HG03439 (cell line): ENCODE measurements around the gene ZDHHC11.
"Not testable (repeated sequence)": the region's sequence is repeated elsewhere in the genome, so short reads cannot be mapped to it uniquely, and the experiment has no call there.

ENCODE experiments used
- ATAC-seq: cut with Tn5 transposase; IDR thresholded peaks from one replicate; pipeline ENCODE4 v1.9.1; 2021; ENCODE audit warnings: mild to moderate bottlenecking, moderate library complexity; ENCODE audit not compliant: unreplicated experiment

ZDHHC11 gene

DNA sequence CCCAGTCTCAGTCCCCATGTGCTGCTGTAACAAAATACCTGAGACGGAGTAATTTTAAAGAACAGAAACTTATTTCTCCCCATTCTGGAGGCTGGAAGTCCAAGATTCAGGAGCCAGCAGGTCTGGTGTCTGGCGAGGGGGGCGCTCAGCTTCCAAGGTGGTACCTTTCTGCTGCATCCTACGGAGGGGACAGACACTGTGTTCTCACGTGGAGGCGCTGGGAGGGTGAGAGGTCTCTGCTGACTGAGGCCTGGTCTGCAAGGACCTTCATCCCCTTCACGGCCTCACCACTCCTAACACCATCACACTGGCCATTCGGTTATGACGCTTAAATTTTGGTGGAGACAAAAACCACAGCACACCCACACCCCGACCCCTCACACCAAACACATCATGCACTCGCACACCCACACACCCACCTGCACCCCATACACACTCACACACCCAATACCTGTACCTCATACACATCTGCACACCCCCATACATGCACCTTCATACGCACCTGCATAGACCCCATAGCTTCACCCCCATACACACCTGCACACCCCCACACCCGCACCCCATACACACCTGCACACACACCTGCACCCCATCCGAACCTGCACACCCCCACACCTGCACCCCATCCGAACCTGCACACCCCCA lies 9.8 kb upstream of the ZDHHC11 start:
- ATAC-seq: no peak

DNA sequence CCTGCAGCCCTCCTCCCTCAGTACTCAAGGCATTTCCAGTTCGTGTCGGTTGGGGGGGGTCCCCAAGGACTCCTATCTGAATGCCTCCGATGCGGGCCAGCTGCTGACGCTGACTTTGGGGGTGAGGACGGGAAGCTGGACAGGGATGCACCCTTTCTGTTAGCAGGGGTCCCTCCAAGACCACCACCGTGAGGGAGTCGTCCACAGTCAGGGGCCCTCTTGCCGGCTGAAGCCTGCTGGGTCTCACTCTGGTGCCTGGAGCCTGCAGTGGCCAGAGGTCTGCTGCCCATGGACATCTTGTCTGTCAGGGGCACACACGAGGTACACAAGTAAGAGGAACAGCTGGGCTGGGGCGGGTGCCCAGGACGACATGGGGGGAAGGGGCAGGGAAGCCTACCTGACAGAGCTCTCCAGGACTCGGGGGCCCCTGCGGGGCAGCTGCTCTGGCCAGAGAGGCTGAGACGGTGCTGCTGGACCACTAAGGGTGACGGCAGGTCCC lies 9.1 kb upstream of the ZDHHC11 start:
- ATAC-seq: no peak

DNA sequence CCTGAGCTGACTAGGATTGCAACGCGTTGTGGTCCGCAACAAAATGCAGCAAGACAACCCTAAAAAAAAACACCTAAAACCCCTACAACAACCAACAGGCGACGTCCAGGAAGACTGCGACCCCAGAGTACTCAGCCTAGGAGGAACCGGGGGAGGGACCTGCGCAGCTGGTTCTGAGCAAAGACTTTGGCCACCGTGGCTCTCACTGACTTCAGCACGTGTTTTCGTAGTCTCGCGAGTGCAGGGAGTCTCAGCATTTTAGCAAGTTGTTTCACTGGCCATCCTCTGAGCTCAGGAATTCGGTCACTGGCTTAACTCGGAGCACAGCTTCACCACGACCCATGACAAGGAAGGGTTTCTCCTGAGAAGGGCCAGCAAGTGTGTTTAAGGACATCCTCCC lies 8.6 kb upstream of the ZDHHC11 start:
- no peak for ATAC-seq

DNA sequence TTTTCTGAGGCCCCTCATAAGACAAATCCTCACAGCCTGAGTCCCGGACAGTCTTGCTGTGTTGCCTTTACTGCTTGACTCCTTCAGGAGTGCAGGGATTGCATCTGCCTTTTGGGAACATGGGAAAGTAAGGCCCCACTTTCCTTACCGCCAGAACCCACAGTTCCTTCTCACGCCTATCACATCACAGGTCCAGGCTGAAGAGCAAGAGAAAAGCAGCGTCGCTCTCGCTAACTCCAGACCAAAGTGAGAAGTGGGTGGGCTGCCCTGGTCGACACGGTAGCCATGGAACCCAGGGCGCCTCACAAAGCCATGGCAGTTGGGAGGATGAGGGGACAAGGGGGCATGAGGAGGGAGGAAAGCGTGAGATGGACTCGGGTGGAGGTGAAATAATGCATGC lies 7.9 kb upstream of the ZDHHC11 start:
- ATAC-seq: no peak

DNA sequence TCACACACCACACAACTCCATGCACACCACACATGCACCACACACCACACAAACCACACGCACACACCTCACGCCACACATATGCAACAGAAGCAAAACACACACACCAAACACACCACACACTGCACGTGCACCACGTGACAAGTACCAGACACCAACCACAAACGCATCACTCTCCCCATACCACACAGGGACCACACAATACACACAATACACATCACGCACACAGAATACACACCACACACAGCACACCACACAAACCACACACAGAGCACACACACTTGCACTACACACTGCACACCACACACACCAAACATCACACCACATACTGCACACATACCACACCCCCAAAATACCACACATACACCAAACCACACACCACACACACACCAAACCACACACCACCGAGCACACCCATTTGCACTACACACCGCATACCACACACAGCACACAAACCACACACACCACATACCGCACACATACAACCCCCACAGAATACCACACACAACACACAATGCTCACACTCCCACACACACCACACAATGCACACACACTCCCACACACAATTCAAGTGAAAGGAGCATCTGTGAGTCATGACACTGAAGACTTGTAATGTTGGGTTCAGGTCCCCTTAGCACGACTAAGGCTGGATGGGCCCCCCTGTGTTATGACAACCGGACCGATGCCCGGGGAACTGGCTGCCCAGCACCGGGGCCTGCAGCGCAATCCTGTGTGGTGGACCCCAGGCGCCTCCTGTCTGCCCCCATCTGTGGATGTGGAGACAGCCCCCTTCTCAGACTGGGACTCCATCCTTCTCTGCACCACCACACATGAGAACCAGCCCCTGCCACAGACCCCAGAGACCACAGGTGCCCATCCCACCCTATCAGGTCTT lies 6.0 kb upstream of the ZDHHC11 start:
- no peak for ATAC-seq

DNA sequence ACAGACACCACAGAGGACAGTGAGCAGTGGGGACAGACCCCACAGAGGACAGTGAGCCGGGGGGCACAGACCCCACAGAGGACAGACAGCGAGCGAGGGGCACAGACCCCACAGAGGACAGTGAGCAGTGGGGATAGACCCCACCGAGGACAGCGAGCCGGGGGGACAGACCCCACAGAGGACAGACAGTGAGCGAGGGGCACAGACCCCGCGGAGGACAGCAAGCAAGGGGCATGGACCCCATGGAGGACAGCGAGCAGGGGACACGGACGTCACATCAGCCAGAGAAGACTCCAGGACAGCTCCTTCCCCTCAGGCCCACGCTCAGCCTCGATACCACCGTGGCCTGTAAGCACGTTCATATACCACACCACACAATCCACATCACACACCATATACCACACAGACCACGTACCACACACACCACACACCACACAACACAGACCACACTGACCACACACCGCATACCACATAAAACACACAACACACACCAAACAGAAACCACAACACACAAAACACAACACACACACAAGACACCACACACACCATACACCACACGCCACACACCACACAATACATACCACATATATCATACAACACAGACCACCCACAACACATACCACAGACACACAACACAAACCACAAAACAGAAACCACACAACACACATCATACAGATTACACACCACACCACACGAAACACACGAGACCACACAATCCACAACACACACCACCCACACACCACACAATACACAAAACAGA lies 5.2 kb upstream of the ZDHHC11 start:
- no peak for ATAC-seq

DNA sequence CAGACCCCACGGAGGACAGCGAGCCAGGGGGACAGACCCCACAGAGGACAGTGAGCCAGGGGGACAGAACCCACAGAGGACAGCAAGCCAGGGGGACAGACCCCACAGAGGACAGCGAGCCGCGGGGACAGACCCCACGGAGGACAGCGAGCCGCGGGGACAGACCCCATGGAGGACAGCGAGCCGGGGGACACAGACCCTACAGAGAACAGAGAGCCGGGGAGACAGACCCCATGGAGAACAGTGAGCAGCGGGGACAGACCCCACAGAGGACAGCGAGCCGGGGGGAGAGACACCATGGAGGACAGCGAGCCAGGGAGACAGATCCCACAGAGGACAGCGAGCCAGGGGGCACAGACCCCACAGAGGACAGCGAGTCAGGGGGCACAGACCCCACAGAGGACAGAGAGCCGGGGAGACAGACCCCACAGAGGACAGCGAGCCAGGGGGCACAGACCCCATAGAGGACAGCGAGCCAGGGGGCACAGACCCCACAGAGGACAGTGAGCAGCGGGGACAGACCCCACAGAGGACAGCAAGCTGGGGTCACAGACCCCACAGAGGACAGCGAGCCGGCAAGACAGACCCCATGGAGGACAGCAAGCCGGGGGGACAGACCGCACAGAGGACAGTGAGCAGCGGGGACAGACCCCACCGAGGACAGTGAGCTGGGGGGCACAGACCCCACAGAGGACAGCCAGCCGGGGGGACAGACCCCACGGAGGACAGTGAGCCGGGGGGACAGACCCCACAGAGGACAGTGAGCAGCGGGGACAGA lies 4.4 kb upstream of the ZDHHC11 start:
- no peak for ATAC-seq

DNA sequence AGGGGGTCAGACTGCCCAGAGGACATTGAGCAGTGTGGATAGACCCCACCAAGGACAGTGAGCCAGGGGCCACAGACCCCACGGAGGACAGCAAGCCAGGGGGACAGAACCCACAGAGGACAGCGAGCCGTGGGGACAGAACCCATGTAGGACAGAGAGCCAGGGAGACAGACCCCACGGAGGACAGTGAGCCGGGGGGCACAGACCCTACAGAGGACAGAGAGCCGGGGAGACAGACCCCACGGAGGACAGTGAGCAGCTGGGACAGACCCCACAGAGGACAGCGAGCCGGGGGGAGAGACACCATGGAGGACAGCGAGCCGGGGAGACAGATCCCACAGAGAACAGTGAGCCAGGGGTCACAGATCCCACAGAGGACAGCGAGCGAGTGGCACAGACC lies 3.4 kb upstream of the ZDHHC11 start:
- no peak for ATAC-seq

DNA sequence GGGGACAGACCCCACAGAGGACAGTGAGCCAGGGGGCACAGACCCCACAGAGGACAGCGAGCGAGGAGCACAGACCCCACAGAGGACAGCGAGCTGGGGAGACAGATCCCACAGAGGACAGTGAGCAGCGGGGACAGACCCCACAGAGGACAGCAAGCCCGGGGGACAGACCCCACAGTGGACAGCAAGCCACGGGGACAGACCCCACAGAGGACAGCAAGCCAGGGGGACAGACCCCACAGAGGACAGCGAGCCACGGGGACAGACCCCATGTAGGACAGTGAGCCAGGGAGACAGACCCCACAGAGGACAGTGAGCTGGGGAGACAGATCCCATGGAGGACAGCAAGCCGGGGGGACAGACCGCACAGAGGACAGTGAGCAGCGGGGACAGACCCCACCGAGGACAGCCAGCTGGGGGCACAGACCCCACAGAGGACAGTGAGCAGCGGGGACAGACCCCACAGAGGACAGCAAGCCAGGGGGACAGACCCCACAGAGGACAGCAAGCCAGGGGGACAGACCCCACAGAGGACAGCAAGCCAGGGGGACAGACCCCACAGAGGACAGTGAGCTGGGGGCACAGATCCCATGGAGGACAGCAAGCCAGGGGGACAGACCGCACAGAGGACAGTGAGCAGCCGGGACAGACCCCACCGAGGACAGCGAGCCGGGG lies 2.8 kb upstream of the ZDHHC11 start:
- not testable (repeated sequence) for ATAC-seq

DNA sequence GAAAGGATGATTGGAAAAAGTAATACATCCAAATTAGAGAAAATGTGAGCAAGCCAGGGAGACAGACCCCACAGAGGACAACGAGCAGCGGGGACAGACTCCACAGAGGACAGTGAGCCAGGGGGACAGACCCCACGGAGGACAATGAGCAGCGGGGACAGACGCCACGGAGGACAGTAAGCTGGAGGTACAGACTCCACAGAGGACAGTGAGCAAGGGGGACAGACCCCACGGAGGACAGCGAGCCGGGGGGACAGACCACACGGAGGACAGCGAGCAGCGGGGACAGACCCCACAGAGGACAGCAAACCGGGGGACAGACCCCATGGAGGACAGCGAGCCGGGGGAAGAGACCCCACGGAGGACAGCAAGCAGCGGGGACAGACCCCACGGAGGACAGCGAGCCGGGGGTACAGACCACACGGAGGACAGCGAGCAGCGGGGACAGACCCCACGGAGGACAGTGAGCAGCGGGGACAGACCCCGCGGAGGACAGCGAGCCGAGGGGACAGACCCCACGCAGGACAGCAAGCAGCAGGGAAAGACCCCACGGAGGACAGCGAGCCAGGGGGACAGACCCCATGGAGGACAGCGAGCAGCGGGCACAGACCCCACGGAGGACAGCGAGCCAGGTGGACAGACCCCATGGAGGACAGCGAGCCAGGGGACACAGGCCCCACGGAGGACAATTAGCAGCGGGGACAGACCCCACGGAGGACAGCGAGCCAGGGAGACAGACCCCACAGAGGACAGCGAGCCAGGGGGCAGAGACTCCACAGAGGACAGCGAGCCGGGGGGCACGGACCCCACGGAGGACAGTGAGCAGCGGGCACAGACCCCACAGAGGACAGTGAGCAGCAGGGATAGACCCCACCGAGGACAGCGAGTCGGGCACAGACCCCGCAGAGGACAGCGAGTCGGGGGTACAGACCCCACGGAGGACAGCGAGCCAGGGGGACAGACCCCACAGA lies 1.9 kb upstream of the ZDHHC11 start:
- no peak for ATAC-seq

DNA sequence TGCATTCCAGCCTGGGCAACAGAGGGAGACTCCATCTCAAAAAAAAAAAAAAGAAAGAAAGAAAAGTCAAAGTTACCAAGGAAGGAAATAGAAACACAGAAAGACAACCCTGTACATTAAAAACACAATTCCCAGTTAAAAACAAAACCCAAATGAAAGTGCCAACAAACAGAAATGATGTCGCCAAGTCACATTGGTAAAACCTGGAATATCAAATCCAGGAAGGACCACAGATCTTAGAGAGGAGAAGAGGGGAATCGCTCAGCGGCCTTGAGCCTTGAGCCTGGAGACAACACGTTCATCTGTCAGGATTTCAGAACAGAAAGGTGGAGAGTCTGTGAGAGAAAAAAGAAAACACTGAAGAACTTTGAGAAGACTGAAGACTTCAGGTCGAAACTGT lies 1.2 kb upstream of the ZDHHC11 start:
- ATAC-seq: no peak

DNA sequence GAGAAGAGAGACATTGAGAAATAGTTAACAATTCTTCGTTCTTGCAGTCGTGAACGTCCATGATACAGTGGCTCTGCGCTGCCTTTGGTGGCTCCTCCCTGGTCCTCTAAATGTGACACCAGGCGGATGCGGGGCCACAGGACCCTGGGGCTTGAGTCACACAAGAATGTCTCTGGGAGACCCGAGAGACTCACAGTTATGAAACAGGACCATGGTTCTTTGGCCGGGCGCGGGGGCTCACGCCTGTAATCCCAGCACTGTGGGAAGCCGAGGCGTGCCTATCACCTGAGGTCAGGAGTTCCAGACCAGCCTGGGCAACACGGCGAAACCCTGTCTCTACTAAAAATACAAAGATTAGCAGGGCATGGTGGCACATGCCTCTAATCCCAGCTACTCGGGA lies 767 bp upstream of the ZDHHC11 start:
- no peak for ATAC-seq

DNA sequence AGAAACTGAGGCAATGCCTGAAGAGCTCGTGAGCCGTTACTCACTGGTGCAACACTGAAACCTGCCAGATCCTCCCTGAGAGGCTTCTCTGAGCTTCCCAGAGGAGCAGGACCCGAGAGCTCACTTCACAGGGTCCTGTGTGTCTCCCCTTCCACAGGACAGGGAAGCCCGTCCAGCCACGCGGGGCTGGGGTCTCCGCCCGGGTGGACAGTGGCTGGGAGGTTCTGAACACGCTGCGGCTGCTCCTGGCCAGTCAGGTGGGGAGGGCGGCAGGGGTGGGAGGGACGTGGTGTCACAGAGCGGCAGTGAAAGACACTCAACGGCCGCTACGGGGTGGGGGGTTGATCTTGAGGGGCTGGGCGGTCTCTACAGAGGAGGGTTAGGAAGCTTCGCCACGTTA lies 290 bp upstream of the ZDHHC11 start:
- no peak for ATAC-seq

DNA sequence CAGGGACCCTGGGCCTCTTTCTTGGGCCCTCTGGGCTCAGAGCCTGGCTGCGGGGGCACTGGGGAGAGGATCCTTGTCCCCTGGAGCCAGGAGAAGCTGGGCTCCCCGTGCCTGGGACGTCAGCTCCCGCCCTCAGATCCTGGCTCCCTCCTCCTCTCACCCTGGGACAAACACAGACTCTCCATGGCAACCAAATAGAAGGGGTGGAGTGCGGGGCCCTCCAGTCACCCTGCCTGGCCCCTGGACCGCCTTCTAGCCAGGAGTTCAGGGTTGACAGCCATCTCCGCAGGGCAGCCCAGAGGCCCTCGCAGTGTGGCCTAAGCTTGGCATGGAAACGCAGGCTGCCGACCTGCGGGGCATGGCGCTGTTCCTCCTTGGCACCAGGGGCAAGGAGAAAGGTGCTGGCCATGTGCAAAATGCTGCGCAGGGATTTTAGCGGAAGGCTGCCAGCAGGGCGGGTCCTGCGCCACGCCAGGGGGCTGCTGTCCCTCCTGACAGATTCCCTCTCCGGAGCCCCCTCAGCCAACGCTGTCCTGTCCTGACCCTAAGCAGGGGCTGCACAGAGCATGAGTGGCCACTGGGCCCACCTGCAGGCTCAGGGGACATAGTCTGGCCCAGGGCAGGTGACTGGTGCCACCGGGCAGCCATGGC lies 1.0 kb downstream of the ZDHHC11 start:
- no peak for ATAC-seq

DNA sequence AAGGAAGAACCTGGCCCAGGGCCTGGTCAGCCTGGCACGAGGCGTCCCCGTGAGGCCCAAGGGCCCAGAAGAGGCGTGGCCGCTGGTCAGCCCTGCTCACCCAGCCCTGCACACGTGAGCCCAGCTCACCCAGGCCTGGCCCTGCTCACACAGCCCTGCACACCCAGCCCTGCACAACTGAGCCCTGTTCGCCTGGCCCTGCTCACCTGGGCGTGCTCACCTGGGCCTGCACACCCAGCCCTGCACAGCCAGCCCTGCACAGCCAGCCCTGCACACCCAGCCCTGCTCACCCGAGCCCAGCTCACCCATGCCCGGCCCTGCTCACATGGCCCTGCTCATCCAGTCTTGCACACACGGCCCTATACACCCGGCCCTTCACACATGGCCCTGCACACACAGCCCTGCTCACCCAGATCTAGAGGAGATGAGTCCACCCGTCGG lies 2.1 kb downstream of the ZDHHC11 start:
- no peak for ATAC-seq

DNA sequence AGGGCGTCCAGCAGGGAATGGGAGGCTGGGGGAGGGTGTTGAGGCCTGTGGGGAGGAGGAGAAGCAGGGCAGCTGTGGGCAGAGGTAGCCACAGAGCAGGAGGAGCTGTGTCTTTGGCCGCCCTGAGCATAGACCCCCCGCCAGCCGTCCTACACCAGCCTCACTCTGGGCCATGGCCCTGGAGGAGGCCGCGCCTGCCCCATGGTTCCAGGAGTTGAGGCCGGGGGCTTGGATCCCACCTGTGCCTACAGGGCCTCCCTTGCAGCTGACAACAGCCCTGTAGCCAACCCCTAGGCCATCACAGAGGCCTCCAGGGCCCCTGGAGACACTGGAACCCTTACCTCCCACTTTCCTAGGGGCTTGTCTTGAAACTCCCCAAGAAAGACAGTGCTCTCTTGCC lies 3.0 kb downstream of the ZDHHC11 start:
- ATAC-seq: not testable (repeated sequence)

DNA sequence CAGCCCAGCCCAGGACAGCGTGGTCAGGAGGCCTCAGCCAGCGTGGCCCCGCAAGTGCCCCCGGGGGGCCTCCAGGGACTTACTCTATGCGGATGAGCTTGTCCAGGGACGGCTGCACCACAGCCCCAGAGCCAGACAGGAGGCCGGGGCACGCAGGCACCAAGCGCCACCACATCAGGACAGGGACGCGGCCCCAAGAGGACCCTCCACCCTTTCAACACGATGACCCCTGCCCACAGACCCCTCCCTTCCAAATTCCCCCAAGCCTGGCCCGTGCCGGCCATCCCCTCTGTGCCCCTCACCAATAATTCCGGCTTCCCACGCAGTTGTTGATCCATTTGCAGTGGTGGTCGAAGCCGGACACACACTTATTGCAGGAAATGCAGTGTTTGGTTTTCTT lies 3.6 kb downstream of the ZDHHC11 start:
- not testable (repeated sequence) for ATAC-seq

DNA sequence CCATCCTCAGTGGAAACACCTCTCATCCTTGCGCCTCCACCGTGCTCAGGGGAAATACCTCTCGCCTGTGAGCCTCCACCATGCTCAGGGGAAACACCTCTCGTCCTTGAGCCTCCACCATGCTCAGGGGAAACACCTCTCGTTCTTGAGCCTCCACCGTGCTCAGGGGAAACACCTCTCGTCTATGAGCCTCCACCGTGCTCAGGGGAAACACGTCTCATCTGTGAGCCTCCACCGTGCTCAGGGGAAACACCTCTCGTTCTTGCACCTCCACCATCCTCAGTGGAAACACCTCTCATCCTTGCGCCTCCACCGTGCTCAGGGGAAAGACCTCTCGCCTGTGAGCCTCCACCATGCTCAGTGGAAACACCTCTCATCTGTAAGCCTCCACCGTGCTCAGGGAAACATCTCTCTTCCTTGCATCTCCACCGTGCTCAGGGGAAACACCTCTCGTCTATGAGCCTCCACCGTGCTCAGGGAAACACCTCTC lies 4.1 kb downstream of the ZDHHC11 start:
- ATAC-seq: not testable (repeated sequence)
